Parathyroid adenoma (tissue), 2 donors: ENCODE measurements around the gene GIMAP5.

Experiments
- H2AFZ ChIP-seq: fragments of 300-600 bp; sonication (generic); one replicate; pipeline ENCODE4 v1.7.0; 2017; ENCODE audit warnings: antibody characterized with exemption, mild to moderate bottlenecking
- H3K27ac ChIP-seq: fragments of 300-600 bp; sonication (generic); one replicate; pipeline ENCODE4 v1.7.0; 2017
- H3K27me3 ChIP-seq: fragments of 300-600 bp; sonication (generic); one replicate; pipeline ENCODE4 v1.7.0; 2017; ENCODE audit warnings: low read length; ENCODE audit not compliant: control insufficient read depth, insufficient read depth
- H3K36me3 ChIP-seq: fragments of 300-600 bp; sonication (generic); one replicate; pipeline ENCODE4 v1.7.0; 2017; ENCODE audit warnings: low read length; ENCODE audit not compliant: control insufficient read depth, insufficient read depth
- H3K4me1 ChIP-seq: fragments of 300-600 bp; sonication (generic); one replicate; pipeline ENCODE4 v1.7.0; 2017; ENCODE audit warnings: control low read depth
- H3K4me2 ChIP-seq: fragments of 300-600 bp; sonication (generic); one replicate; pipeline ENCODE4 v1.7.0; 2017; ENCODE audit warnings: low read length
- H3K4me3 ChIP-seq: fragments of 300-600 bp; sonication (generic); one replicate; pipeline ENCODE4 v1.7.0; 2017; ENCODE audit warnings: low read depth, low read length
- H3K79me2 ChIP-seq: fragments of 300-600 bp; sonication (generic); one replicate; pipeline ENCODE4 v1.7.0; 2017; ENCODE audit warnings: control low read depth
- H3K9ac ChIP-seq: fragments of 300-600 bp; sonication (generic); one replicate; pipeline ENCODE4 v1.7.0; 2017; ENCODE audit warnings: mild to moderate bottlenecking
- H3K9me3 ChIP-seq: fragments of 300-600 bp; sonication (generic); one replicate; pipeline ENCODE4 v1.7.0; 2017; ENCODE audit warnings: low read length; ENCODE audit not compliant: control insufficient read depth
- TF ChIP-seq, protein P1 (sequence below): fragments of 300-600 bp; sonication (generic); IDR thresholded peaks from one replicate; pipeline ENCODE4 v1.7.0; 2017; ENCODE audit warnings: antibody characterized with exemption, mild to moderate bottlenecking
- donor health status: primary hyperparathyroidism.

Gene GIMAP5

DNA sequence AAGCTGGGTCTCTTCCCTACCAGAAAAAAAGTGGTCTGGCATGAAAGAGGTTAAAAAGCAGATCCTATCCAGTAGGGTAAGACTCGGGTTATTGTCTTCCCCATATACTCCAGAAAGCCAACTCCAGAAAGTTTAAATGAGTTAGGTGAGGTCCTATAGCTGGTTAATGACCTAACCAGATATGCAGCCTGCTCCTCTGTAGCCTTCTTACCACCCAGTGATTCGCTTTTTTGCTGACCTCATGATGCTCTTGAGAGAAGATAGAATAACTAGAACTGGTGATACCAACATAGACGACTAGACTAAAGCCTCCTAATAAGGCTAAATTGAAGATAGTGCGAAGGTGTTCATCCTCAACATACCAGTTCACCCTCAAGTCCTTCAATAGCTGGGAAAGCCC lies 21.5 kb upstream of the GIMAP5 start:
- H3K36me3 ChIP-seq, result no peaks in the 10 kb centered on the region
- H3K9me3 ChIP-seq, result no peaks in the 10 kb centered on the region
- no peaks in the 10 kb centered on the region for H3K27me3 ChIP-seq
- H3K4me2 ChIP-seq, result no peak overlapping the region
- H3K4me1 ChIP-seq, result no peaks in the 10 kb centered on the region
- no peak overlapping the region for H3K4me3 ChIP-seq
- H3K79me2 ChIP-seq, result no peaks in the 10 kb centered on the region
- no peak overlapping the region for H2AFZ ChIP-seq
- peak overlapping the region; percentile 59 for H3K27ac ChIP-seq
- H3K9ac ChIP-seq, result no peak overlapping the region
- TF ChIP-seq, protein P1, sequence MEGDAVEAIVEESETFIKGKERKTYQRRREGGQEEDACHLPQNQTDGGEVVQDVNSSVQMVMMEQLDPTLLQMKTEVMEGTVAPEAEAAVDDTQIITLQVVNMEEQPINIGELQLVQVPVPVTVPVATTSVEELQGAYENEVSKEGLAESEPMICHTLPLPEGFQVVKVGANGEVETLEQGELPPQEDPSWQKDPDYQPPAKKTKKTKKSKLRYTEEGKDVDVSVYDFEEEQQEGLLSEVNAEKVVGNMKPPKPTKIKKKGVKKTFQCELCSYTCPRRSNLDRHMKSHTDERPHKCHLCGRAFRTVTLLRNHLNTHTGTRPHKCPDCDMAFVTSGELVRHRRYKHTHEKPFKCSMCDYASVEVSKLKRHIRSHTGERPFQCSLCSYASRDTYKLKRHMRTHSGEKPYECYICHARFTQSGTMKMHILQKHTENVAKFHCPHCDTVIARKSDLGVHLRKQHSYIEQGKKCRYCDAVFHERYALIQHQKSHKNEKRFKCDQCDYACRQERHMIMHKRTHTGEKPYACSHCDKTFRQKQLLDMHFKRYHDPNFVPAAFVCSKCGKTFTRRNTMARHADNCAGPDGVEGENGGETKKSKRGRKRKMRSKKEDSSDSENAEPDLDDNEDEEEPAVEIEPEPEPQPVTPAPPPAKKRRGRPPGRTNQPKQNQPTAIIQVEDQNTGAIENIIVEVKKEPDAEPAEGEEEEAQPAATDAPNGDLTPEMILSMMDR, result no peak

DNA sequence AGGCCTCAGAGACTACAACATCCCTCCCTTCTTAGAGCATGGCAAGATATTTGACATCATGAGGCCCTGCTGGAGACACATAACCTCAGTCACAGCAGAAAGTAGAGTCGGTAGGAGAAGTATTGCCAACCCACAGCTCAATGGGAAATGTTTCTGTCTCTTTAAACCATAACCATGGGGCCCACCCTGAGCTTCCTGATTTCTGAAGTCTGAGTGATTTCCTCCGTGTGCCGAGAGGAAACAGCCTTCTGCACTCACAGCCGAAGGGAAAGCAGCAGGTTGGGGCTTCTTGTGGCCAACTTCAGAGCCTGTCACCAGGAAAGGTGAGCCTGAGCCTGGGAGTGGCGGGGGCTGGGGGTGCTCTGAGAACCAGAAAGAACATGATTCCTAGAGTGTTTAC lies 20.9 kb upstream of the GIMAP5 start, which contains the start of gene GIMAP1:
TSS of gene GIMAP1 (plus strand) at position 246 of the 400 bp plus-strand sequence. CDS start 2,435 bp downstream, outside the sequence.
- Histone ChIP-seq H2AFZ (no peak within 1 kb of the TSS), H3K9ac (no peak within 1 kb of the TSS), H3K36me3 (no peaks in the 10 kb centered on the region), H3K4me3 (peak within 1 kb of the TSS; percentile 42), H3K4me1 (no peaks in the 10 kb centered on the region), H3K9me3 (no peaks in the 10 kb centered on the region), H3K4me2 (no peak within 1 kb of the TSS), H3K79me2 (no peaks in the 10 kb centered on the region), H3K27me3 (no peaks in the 10 kb centered on the region), H3K27ac (peak within 1 kb of the TSS; percentile 59)
- TF ChIP-seq, protein P1, result no peak

DNA sequence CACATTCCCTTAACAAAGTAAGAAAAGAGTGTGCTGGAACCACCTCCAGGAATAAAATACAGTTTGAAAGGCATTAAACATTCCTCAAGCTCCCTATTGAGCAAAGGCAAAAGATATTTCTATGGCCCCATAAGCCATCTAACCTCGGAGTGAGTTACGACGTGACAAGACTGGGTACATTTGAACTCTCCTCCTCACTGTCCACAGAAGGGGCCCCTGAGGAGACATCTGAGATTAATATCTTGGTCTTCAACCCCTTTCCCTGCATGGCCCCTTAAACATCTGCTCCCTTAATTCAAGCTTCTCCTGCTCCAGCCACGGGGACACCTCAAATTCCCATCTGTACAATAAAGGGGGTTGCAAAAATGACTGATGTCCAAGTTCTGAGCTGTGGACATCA lies 20.3 kb upstream of the GIMAP5 start:
- H3K9ac ChIP-seq, result no peak overlapping the region
- H3K36me3 ChIP-seq, result no peaks in the 10 kb centered on the region
- H3K27me3 ChIP-seq, result no peaks in the 10 kb centered on the region
- H2AFZ ChIP-seq, result no peak overlapping the region
- TF ChIP-seq, protein P1, result no peak
- peak overlapping the region; percentile 48 for H3K27ac ChIP-seq
- no peaks in the 10 kb centered on the region for H3K79me2 ChIP-seq
- no peaks in the 10 kb centered on the region for H3K4me1 ChIP-seq
- no peaks in the 10 kb centered on the region for H3K9me3 ChIP-seq
- no peak overlapping the region for H3K4me2 ChIP-seq
- H3K4me3 ChIP-seq, result peak overlapping the region; percentile 42

DNA sequence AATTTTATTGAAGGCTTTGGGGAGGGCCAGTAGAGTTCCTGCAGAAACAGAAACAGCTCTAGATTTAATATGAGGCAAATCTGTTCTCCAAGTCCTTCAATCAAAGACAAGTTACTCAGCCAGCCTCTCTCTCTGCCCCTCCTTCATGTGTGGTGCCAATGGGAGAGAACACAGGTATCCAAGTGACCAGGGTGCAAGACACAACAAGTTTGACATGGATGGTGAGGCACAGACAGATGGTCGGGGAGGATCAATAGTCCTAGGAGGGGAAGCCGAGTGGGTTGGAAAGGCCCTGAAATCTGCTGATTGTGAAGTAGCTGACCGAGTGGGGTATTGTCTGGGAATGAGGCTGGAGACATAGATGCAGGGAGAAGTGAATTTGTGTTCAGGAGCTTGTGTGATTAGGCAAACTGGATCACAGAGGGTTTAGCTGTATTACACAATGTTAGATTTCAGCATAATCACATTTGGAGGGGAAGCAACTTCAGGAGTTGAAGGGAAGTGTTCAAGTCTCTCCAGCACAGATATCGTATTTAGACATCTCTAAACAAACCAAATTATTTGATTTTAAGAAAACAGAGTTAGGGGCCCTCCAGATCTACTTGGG lies 19.3 kb upstream of the GIMAP5 start:
- H3K9ac ChIP-seq, result no peak overlapping the region
- no peaks in the 10 kb centered on the region for H3K36me3 ChIP-seq
- no peaks in the 10 kb centered on the region for H3K9me3 ChIP-seq
- H3K27me3 ChIP-seq, result no peaks in the 10 kb centered on the region
- H3K4me3 ChIP-seq, result peak overlapping the region; percentile 35
- H3K4me2 ChIP-seq, result peak overlapping the region; percentile 28
- no peak overlapping the region for H2AFZ ChIP-seq
- no peak overlapping the region for H3K27ac ChIP-seq
- H3K4me1 ChIP-seq, result no peaks in the 10 kb centered on the region
- TF ChIP-seq, protein P1, result no peak
- H3K79me2 ChIP-seq, result no peaks in the 10 kb centered on the region

DNA sequence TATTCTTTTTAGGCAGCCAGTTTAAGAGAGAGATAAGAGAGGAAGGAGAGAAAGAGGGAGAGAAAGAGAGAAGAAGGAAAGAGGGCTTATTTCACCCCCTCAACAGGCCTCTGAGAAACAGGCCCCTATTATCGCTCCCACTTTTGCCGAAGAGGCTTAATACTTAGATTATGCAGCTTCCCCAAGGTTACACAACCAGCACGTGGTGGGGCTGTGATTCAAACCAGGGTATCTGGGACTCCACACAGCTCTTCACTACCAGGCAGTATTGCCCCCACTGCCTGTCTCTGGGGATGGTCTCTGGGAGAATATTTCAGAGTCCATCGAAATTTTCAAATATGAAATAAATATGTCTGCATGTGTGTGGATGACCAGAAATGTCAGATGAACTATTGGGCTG lies 17.8 kb upstream of the GIMAP5 start:
- Histone ChIP-seq H3K9ac (no peak overlapping the region), H3K27ac (no peak overlapping the region), H3K4me3 (no peak overlapping the region), H3K79me2 (no peaks in the 10 kb centered on the region), H3K4me1 (no peaks in the 10 kb centered on the region), H3K4me2 (no peak overlapping the region), H3K27me3 (no peaks in the 10 kb centered on the region), H3K9me3 (no peaks in the 10 kb centered on the region), H2AFZ (no peak overlapping the region), H3K36me3 (no peaks in the 10 kb centered on the region)
- TF ChIP-seq, protein P1, result no peak
